HepG2 (cell line): Measurements from ENCODE around the gene FLAD1. TPM values are rescaled to one million over a fixed set of nuclear protein-coding genes. Genes with fewer than 3 reads are reported as not detected.

ENCODE experiments used
- EED ChIP-seq: sonication (generic); formaldehyde crosslinking; IDR thresholded peaks from 2 replicates; pipeline ENCODE4 v1.5.0; 2020; ENCODE audit warnings: mild to moderate bottlenecking, missing genetic modification reagents
- GATAD1 ChIP-seq: IDR thresholded peaks from 2 replicates; pipeline ENCODE4 v1.6.1; 2016; ENCODE audit warnings: missing genetic modification reagents, missing compliant biosample characterization
- KLF12 ChIP-seq: sonication (generic); formaldehyde crosslinking; IDR thresholded peaks from 2 replicates; pipeline ENCODE4 v1.4.0; 2020; ENCODE audit warnings: missing genetic modification reagents, borderline replicate concordance
- NR2C2 ChIP-seq: sonication (generic); formaldehyde crosslinking; IDR thresholded peaks from 2 replicates; pipeline ENCODE4 v1.4.0; 2020; ENCODE audit warnings: missing genetic modification reagents, mild to moderate bottlenecking, moderate library complexity, borderline replicate concordance
- ZSCAN22 ChIP-seq: sonication (generic); formaldehyde crosslinking; IDR thresholded peaks from 2 replicates; pipeline ENCODE4 v1.4.0; 2020; ENCODE audit warnings: mild to moderate bottlenecking, missing genetic modification reagents
- ZSCAN9 ChIP-seq: IDR thresholded peaks from 2 replicates; pipeline ENCODE4 v1.6.1; 2016; ENCODE audit warnings: borderline replicate concordance
- polyA plus RNA-seq, 8 experiments: library from polyadenylated mRNA; depleted of rRNA in 3 of 8; stranded (reverse) in 7 of 8; unstranded in 1 of 8; fragments of >200 nt; fragmentation: Illumina TruSeq in 4 of 8; extraction: Trizol in 4 of 8; gene quantifications; 2 replicates each; pipeline versions ENCODE4 v1.2.1 to v1.2.3, GENCODE V29; 2011 to 2016; ENCODE audit warnings: low read depth in 4 of 8, missing spikeins in 1 of 8, mixed read lengths in 1 of 8; ENCODE audit not compliant: insufficient read depth in 1 of 8
- total RNA-seq, 5 experiments: library from RNA; depleted of rRNA; stranded (reverse); fragments of >200 nt; fragmentation: Illumina TruSeq; extraction: Trizol; gene quantifications; 2 replicates each; pipeline ENCODE4 v1.2.3, GENCODE V29; 2016; ENCODE audit warnings: low read depth in 1 of 5
- TF ChIP-seq, protein P1 (sequence below): sonication (generic); formaldehyde crosslinking; IDR thresholded peaks from 2 replicates; pipeline ENCODE4 v1.5.1; 2020; ENCODE audit warnings: missing genetic modification reagents, mild to moderate bottlenecking, borderline replicate concordance
- TF ChIP-seq, protein P2 (sequence below), 2 experiments: sonication (generic) in 1 of 2; formaldehyde crosslinking in 1 of 2; IDR thresholded peaks; 2 replicates each; pipeline versions ENCODE4 v1.4.0 to v1.6.1; 2016 to 2020; ENCODE audit warnings: borderline replicate concordance in 1 of 2, low read depth in 1 of 2, mild to moderate bottlenecking in 1 of 2, missing genetic modification reagents in 1 of 2
- TF ChIP-seq, protein P3 (sequence below): sonication (generic); formaldehyde crosslinking; IDR thresholded peaks from 2 replicates; pipeline ENCODE4 v1.5.0; 2020; ENCODE audit warnings: missing genetic modification reagents
- TF ChIP-seq, protein P4 (sequence below): sonication (generic); formaldehyde crosslinking; conservative IDR thresholded peaks from 2 replicates; pipeline ENCODE4 v1.4.0; 2020; ENCODE audit warnings: mild to moderate bottlenecking, missing genetic modification reagents, moderate library complexity
- TF ChIP-seq, protein P5 (sequence below): sonication (generic); formaldehyde crosslinking; IDR thresholded peaks from 2 replicates; pipeline ENCODE4 v1.4.0; 2020; ENCODE audit warnings: missing genetic modification reagents

FLAD1 gene
- total and polyA plus RNA-seq, 2 of the 13 experiments (the other 11 are each of a cell fraction or from before 2014, with no cell fraction given), result 25.9 to 32.8 TPM

DNA sequence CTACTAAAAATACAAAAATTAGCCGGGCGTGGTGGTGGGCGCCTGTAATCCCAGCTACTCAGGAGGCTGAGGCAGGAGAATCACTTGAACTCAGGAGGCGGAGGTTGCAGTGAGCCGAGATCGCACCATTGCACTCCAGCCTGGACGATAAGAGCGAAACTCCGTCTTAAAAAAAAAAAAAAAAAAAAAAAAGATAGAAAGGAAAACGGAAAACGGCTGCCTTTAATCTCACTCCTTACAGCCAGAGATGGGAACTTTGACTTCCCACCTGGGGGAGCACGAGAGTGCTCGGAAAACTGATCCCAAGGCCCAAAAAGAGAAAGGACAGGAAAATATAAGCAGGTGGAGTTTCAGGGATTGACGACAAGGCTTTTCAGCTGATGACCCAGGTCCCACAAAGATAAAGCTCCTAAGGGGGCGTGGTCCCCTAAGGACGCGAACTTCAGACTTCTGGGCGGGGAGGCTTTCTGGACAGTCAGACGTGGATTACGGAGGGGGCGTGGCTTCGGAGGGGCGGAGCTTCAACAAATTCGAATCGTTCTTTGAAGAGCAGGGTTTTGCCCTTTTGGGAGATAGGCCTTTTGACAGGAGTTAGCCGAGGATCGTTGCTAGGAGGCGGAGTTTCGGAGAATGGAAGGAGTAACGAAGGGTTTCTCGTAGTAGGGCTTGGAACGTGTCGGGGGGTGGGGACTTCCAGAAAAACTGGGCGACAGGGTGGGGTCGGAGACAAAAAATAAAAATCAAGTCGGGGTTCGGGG, 9.6 kb upstream of the FLAD1 start (continued):
- TF ChIP-seq ZSCAN9 (CRISPR knock-in tag) (no peak), ZSCAN22 (CRISPR knock-in tag) (no peak), NR2C2 (CRISPR knock-in tag) (no peak), EED (CRISPR knock-in tag) (no peak), KLF12 (CRISPR knock-in tag) (no peak), GATAD1 (CRISPR knock-in tag) (no peak)
- TF ChIP-seq, protein P1, sequence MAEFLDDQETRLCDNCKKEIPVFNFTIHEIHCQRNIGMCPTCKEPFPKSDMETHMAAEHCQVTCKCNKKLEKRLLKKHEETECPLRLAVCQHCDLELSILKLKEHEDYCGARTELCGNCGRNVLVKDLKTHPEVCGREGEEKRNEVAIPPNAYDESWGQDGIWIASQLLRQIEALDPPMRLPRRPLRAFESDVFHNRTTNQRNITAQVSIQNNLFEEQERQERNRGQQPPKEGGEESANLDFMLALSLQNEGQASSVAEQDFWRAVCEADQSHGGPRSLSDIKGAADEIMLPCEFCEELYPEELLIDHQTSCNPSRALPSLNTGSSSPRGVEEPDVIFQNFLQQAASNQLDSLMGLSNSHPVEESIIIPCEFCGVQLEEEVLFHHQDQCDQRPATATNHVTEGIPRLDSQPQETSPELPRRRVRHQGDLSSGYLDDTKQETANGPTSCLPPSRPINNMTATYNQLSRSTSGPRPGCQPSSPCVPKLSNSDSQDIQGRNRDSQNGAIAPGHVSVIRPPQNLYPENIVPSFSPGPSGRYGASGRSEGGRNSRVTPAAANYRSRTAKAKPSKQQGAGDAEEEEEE (CRISPR knock-in tag), result no peak
- TF ChIP-seq, protein P2, sequence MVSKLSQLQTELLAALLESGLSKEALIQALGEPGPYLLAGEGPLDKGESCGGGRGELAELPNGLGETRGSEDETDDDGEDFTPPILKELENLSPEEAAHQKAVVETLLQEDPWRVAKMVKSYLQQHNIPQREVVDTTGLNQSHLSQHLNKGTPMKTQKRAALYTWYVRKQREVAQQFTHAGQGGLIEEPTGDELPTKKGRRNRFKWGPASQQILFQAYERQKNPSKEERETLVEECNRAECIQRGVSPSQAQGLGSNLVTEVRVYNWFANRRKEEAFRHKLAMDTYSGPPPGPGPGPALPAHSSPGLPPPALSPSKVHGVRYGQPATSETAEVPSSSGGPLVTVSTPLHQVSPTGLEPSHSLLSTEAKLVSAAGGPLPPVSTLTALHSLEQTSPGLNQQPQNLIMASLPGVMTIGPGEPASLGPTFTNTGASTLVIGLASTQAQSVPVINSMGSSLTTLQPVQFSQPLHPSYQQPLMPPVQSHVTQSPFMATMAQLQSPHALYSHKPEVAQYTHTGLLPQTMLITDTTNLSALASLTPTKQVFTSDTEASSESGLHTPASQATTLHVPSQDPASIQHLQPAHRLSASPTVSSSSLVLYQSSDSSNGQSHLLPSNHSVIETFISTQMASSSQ (IDR thresholded peaks at IDR 0.05; ENCODE audit: low read depth), result no peak
- TF ChIP-seq, protein P2 (CRISPR knock-in tag; IDR thresholded peaks at IDR 0.05; ENCODE audit: borderline replicate concordance), result 0 out of 2 replicates have a peak, but pooled peaks have one; percentile 20
- TF ChIP-seq, protein P3, sequence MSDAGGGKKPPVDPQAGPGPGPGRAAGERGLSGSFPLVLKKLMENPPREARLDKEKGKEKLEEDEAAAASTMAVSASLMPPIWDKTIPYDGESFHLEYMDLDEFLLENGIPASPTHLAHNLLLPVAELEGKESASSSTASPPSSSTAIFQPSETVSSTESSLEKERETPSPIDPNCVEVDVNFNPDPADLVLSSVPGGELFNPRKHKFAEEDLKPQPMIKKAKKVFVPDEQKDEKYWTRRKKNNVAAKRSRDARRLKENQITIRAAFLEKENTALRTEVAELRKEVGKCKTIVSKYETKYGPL (CRISPR knock-in tag), result no peak
- TF ChIP-seq, protein P4, sequence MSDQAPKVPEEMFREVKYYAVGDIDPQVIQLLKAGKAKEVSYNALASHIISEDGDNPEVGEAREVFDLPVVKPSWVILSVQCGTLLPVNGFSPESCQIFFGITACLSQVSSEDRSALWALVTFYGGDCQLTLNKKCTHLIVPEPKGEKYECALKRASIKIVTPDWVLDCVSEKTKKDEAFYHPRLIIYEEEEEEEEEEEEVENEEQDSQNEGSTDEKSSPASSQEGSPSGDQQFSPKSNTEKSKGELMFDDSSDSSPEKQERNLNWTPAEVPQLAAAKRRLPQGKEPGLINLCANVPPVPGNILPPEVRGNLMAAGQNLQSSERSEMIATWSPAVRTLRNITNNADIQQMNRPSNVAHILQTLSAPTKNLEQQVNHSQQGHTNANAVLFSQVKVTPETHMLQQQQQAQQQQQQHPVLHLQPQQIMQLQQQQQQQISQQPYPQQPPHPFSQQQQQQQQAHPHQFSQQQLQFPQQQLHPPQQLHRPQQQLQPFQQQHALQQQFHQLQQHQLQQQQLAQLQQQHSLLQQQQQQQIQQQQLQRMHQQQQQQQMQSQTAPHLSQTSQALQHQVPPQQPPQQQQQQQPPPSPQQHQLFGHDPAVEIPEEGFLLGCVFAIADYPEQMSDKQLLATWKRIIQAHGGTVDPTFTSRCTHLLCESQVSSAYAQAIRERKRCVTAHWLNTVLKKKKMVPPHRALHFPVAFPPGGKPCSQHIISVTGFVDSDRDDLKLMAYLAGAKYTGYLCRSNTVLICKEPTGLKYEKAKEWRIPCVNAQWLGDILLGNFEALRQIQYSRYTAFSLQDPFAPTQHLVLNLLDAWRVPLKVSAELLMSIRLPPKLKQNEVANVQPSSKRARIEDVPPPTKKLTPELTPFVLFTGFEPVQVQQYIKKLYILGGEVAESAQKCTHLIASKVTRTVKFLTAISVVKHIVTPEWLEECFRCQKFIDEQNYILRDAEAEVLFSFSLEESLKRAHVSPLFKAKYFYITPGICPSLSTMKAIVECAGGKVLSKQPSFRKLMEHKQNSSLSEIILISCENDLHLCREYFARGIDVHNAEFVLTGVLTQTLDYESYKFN (CRISPR knock-in tag), result peak; percentile 77
- TF ChIP-seq, protein P5, sequence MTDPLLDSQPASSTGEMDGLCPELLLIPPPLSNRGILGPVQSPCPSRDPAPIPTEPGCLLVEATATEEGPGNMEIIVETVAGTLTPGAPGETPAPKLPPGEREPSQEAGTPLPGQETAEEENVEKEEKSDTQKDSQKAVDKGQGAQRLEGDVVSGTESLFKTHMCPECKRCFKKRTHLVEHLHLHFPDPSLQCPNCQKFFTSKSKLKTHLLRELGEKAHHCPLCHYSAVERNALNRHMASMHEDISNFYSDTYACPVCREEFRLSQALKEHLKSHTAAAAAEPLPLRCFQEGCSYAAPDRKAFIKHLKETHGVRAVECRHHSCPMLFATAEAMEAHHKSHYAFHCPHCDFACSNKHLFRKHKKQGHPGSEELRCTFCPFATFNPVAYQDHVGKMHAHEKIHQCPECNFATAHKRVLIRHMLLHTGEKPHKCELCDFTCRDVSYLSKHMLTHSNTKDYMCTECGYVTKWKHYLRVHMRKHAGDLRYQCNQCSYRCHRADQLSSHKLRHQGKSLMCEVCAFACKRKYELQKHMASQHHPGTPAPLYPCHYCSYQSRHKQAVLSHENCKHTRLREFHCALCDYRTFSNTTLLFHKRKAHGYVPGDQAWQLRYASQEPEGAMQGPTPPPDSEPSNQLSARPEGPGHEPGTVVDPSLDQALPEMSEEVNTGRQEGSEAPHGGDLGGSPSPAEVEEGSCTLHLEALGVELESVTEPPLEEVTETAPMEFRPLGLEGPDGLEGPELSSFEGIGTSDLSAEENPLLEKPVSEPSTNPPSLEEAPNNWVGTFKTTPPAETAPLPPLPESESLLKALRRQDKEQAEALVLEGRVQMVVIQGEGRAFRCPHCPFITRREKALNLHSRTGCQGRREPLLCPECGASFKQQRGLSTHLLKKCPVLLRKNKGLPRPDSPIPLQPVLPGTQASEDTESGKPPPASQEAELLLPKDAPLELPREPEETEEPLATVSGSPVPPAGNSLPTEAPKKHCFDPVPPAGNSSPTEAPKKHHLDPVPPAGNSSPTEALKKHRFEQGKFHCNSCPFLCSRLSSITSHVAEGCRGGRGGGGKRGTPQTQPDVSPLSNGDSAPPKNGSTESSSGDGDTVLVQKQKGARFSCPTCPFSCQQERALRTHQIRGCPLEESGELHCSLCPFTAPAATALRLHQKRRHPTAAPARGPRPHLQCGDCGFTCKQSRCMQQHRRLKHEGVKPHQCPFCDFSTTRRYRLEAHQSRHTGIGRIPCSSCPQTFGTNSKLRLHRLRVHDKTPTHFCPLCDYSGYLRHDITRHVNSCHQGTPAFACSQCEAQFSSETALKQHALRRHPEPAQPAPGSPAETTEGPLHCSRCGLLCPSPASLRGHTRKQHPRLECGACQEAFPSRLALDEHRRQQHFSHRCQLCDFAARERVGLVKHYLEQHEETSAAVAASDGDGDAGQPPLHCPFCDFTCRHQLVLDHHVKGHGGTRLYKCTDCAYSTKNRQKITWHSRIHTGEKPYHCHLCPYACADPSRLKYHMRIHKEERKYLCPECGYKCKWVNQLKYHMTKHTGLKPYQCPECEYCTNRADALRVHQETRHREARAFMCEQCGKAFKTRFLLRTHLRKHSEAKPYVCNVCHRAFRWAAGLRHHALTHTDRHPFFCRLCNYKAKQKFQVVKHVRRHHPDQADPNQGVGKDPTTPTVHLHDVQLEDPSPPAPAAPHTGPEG, result no peak
